ENCODE data around the gene RBMS3.

GRCh38 chr3:29447946-29448627, 167.2 kb downstream of the RBMS3 start:
- TF ChIP-seq CTCF (IDR thresholded peaks at IDR 0.05) (no peak), POLR2A (IDR thresholded peaks at IDR 0.05) (no peak), POLR2AphosphoS5 (IDR thresholded peaks at IDR 0.05) (no peak)
